Measurements from ENCODE around the gene TRAPPC10. TPM values are rescaled to one million over a fixed set of nuclear protein-coding genes. Genes with fewer than 3 reads are reported as not detected.

The TRAPPC10 gene
- total and polyA plus RNA-seq, 8 donors: 7.2 to 19.1 (median 11.5) TPM

DNA sequence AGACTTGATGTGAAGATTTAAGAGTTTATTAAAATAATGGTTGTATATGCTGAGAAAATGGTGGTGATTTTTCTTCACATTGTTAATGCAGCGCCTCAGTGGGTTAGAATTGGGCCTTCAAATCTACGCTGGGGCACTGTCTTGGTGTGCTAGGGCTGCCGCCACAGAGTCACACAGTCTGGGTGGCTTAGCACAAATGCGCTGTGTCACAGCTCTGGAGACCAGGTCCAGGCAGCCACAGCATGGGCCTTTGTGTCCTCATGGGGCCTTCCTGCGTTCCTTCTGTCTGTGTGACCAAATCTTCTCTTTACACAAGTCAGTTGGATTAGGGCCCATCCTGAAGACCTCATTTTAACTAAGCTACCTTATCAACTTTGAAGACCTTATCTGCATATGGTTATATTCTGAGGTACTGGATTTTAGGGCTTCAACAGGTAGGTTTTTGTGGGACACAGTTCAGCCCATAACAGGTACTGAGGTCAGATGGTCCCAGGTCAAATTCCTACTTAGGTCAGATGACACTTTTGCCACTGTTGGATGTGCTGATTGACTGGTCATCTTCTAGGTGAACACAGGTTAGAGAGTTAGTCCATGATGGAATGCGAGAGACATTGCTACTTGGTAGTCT is 17.5 kb downstream of the TRAPPC10 start:
- DNase-seq (no peak), FAIRE-seq (no peak), ATAC-seq (no peak)
- Histone ChIP-seq H3K4me1 (peaks cover 0 to 4% (median 0%) of the 10 kb centered on the region in 3 donors), H3K27ac (no peak overlapping the region), H3K36me3 (peaks cover 0 to 9% (median 0%) of the 10 kb centered on the region in 3 donors), H3K4me3 (no peak overlapping the region), H3K9me3 (no peaks in the 10 kb centered on the region), H3K27me3 (no peaks in the 10 kb centered on the region)
- 96 to 97% methylated on average over 6 of the region's 6 CpGs for WGBS, 2 donors
- TF ChIP-seq, protein P1, sequence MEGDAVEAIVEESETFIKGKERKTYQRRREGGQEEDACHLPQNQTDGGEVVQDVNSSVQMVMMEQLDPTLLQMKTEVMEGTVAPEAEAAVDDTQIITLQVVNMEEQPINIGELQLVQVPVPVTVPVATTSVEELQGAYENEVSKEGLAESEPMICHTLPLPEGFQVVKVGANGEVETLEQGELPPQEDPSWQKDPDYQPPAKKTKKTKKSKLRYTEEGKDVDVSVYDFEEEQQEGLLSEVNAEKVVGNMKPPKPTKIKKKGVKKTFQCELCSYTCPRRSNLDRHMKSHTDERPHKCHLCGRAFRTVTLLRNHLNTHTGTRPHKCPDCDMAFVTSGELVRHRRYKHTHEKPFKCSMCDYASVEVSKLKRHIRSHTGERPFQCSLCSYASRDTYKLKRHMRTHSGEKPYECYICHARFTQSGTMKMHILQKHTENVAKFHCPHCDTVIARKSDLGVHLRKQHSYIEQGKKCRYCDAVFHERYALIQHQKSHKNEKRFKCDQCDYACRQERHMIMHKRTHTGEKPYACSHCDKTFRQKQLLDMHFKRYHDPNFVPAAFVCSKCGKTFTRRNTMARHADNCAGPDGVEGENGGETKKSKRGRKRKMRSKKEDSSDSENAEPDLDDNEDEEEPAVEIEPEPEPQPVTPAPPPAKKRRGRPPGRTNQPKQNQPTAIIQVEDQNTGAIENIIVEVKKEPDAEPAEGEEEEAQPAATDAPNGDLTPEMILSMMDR (IDR thresholded peaks at IDR 0.05): no peak
- intact Hi-C loops (cut with DNase I): no loop called here

DNA sequence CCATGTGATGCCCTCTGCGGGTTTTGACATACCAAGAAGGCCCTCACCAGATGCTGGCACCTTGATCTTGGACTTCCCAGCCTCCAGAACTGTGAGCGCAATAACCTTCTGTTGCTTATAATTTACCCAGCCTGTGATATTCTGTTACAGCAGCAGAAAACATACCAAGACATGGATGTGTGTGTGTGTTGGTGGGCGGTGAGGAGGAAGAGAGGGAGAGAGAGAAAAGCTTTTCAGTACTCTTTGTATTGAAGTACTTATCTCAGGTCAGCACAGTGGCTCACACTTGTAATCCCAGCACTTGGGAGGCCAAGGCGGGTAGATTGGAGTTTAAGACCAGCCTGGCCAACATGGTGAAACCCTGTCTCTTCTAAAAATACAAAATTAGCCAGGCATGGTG is 23.1 kb downstream of the TRAPPC10 start:
- intact Hi-C loops (cut with DNase I): no loop called here
- FAIRE-seq (no peak), ATAC-seq (no peak), DNase-seq (no peak)
- WGBS, 2 donors: 93 to 95% methylated on average over 4 of the region's 4 CpGs
- no peaks in the 10 kb centered on the region for H3K9me3 ChIP-seq
- no peaks in the 10 kb centered on the region for H3K4me1 ChIP-seq
- H3K36me3 ChIP-seq: peaks cover 3 to 26% (median 9%) of the 10 kb centered on the region in 3 donors
- H3K27me3 ChIP-seq: no peaks in the 10 kb centered on the region
- no peak overlapping the region for H3K4me3 ChIP-seq
- no peak overlapping the region for H3K27ac ChIP-seq
- TF ChIP-seq, protein P1 (IDR thresholded peaks at IDR 0.05): no peak

DNA sequence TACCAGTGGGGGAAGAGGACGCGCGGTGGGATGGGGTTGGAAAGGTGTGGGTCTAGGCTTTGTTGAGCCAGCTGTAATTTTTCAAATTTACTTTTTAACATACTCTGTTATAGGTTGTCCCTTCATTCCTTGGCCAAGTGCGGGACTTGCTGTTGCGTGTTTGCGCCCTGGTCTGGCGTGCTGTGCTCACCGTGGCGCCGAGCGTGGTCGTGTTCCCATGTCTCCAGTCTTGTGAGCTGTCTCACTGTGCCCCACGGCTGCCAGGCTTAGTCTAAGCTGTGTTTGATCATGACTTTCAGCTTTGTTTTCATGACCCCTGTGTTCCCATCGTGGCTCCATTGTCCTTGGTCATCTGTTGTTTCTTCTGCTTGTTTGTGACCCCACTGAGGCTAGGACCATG is 26.0 kb downstream of the TRAPPC10 start:
- no peaks in the 10 kb centered on the region for H3K27me3 ChIP-seq
- H3K27ac ChIP-seq: no peak overlapping the region
- H3K4me3 ChIP-seq: no peak overlapping the region
- FAIRE-seq: no peak
- intact Hi-C loops (cut with DNase I): no loop called here
- TF ChIP-seq, protein P1 (IDR thresholded peaks at IDR 0.05): no peak
- peaks cover 3 to 20% (median 9%) of the 10 kb centered on the region in 3 donors for H3K36me3 ChIP-seq
- WGBS, 2 donors: 95 to 96% methylated on average over 14 of the region's 14 CpGs
- ATAC-seq: no peak
- no peaks in the 10 kb centered on the region for H3K4me1 ChIP-seq
- DNase-seq: no peak
- H3K9me3 ChIP-seq: no peaks in the 10 kb centered on the region

DNA sequence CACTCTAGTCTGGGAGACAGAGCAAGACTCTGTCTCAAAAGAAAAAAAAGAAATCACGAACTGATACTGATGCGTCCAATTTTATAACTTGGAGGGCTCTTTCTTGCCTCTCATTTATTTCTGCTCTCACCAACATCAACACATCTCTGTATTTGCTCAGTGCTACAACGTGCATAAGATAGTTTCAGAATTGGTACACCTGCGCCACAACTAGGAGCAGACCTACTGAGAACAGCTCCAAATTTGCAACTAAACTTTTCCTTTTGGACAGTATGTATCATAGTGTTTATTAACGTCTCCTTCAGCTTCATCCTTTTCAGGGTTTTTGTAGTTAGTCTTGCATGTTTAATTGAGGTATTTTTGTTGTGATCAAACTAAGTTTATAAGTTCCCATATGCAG is 27.7 kb downstream of the TRAPPC10 start:
- Histone ChIP-seq H3K27ac (no peak overlapping the region), H3K36me3 (peaks cover 3 to 17% (median 9%) of the 10 kb centered on the region in 3 donors), H3K9me3 (no peaks in the 10 kb centered on the region), H3K27me3 (no peaks in the 10 kb centered on the region), H3K4me1 (no peaks in the 10 kb centered on the region), H3K4me3 (no peak overlapping the region)
- 68 to 83% methylated on average over 5 of the region's 5 CpGs for WGBS, 2 donors
- FAIRE-seq (no peak), ATAC-seq (no peak), DNase-seq (no peak)
- intact Hi-C loops (cut with DNase I): no loop called here
- TF ChIP-seq, protein P1 (IDR thresholded peaks at IDR 0.05): no peak

DNA sequence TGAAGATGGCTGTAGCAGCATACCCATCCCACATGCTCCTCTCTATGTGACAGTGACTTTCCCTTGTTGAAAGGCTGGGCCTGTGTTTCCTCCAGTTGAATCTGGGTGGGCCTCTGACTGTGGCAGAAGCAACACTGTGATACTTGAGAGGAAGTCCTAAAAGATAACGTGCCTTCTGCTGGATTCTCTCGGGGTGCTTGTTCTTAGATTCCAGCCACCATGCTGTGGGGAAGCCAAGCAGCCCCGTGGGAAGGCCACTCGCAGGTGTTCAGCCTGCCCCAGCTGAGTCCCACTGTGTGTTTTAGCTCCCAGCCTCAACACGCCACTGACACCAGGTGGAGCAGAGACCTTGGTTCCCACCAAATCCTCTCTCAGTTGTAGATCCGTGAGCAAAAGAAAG is 31.5 kb downstream of the TRAPPC10 start:
- Histone ChIP-seq H3K9me3 (no peaks in the 10 kb centered on the region), H3K27me3 (no peaks in the 10 kb centered on the region)
- no peak for ATAC-seq

More for the DNA sequence above, 31.5 kb downstream of the TRAPPC10 start:
- Histone ChIP-seq H3K27ac (no peak overlapping the region), H3K36me3 (peaks cover 0 to 7% (median 3%) of the 10 kb centered on the region in 3 donors), H3K4me1 (no peaks in the 10 kb centered on the region), H3K4me3 (no peak overlapping the region)
- TF ChIP-seq, protein P1 (IDR thresholded peaks at IDR 0.05): no peak
- FAIRE-seq: no peak
- 62 to 73% methylated on average over 6 of the region's 6 CpGs for WGBS, 2 donors
- peak in 1 of 6 donors; percentile 17 for DNase-seq
- intact Hi-C loops (cut with DNase I): no loop called here

All from pancreas (tissue), 10 donors.